ENCODE data around the gene ANTXR2.

ANTXR2 gene

GRCh38 chr4:80024335-80024734 is 48.7 kb downstream of the ANTXR2 start:
- TF ChIP-seq GABPA (IDR thresholded peaks at IDR 0.05; ENCODE audit: low read depth) (no peak), REST (IDR thresholded peaks at IDR 0.05; ENCODE audit: insufficient replicate concordance, low read depth) (no peak), SPI1 (IDR thresholded peaks at IDR 0.05; ENCODE audit: borderline replicate concordance, low read depth) (no peak), POLR2AphosphoS5 (IDR thresholded peaks at IDR 0.05; ENCODE audit: low read depth) (no peak)
- H3K27ac ChIP-seq (replicated peaks): no peak overlapping the region
- DNase-seq (ENCODE audit: low read depth in 1 of 2, low spot score in 1 of 2): no peak
- no peaks in the 10 kb centered on the region for H3K27me3 ChIP-seq (ENCODE audit: insufficient read depth, poor library complexity, severe bottlenecking)
- H3K4me3 ChIP-seq (replicated peaks; ENCODE audit: insufficient read depth, low read length): no peak overlapping the region

DNA sequence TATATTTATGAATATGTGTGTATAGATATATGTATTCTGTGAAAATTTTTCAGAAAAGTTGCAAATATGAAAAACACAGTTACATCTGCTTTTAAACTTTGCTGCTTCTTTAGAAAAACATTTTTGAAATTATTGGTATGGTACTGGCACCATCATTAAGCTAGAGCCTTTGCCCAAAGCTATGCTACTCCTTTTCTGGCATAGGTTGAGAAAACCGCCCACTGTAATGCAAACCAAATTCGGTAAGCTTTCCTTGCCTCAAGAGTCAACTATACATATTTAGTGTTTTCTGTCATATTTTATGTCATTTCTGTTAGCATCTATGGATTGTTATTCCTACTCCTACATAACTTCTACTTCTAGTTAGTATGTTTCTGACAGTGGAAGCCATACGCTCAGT is 50.7 kb downstream of the ANTXR2 start:
- TF ChIP-seq POLR2AphosphoS5 (IDR thresholded peaks at IDR 0.05; ENCODE audit: low read depth): no peak
- no peak for TF ChIP-seq SPI1 (IDR thresholded peaks at IDR 0.05; ENCODE audit: borderline replicate concordance, low read depth)
- TF ChIP-seq, protein P1, sequence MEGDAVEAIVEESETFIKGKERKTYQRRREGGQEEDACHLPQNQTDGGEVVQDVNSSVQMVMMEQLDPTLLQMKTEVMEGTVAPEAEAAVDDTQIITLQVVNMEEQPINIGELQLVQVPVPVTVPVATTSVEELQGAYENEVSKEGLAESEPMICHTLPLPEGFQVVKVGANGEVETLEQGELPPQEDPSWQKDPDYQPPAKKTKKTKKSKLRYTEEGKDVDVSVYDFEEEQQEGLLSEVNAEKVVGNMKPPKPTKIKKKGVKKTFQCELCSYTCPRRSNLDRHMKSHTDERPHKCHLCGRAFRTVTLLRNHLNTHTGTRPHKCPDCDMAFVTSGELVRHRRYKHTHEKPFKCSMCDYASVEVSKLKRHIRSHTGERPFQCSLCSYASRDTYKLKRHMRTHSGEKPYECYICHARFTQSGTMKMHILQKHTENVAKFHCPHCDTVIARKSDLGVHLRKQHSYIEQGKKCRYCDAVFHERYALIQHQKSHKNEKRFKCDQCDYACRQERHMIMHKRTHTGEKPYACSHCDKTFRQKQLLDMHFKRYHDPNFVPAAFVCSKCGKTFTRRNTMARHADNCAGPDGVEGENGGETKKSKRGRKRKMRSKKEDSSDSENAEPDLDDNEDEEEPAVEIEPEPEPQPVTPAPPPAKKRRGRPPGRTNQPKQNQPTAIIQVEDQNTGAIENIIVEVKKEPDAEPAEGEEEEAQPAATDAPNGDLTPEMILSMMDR (IDR thresholded peaks at IDR 0.05; ENCODE audit: insufficient read depth, low read length): no peak
- TF ChIP-seq GABPA (IDR thresholded peaks at IDR 0.05; ENCODE audit: low read depth): no peak
- TF ChIP-seq REST (IDR thresholded peaks at IDR 0.05; ENCODE audit: insufficient replicate concordance, low read depth): no peak
- Histone ChIP-seq H3K27me3 (ENCODE audit: insufficient read depth, poor library complexity, severe bottlenecking) (no peaks in the 10 kb centered on the region), H3K27ac (replicated peaks) (no peak overlapping the region), H3K4me3 (replicated peaks; ENCODE audit: insufficient read depth, low read length) (no peak overlapping the region)
- no peak for DNase-seq (ENCODE audit: low read depth in 1 of 2, low spot score in 1 of 2)

DNA sequence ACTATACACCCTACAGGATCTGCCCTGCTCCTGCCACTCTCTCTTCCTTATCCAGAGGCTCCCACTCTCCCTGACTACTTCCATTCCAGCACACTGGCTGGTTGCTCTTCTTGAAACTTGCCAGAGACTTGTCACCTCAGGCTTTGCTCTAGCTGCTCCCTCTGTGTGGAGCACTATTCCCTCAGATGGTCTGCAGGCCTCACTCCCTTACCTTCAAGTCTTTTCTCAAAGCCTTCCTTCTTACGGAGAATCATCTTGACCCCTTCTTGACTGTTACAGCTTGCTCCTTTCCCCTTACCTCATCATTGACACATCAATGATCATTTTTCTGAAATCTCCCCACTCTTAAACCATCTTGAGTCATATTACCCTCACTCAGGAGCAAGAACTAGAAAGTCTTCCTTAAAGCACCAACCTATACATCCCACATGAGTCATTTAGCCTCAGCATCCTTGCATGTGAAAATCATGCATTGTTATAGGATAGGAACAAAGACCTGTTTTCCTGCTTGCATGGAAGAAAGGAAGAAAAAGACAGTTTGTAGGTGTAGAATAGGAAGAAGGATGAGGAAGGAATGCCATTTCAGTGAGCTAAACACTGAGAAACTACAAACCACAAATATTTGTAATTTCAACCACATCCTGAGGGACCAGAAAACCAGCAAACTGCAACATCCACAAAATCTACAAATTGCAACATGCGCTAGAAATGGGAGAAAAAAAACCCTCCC is 55.7 kb downstream of the ANTXR2 start:
- Histone ChIP-seq H3K27me3 (ENCODE audit: insufficient read depth, poor library complexity, severe bottlenecking) (no peaks in the 10 kb centered on the region), H3K27ac (replicated peaks) (peak overlapping the region; percentile 71), H3K4me3 (replicated peaks; ENCODE audit: insufficient read depth, low read length) (no peak overlapping the region)
- TF ChIP-seq REST (IDR thresholded peaks at IDR 0.05; ENCODE audit: insufficient replicate concordance, low read depth) (no peak), GABPA (IDR thresholded peaks at IDR 0.05; ENCODE audit: low read depth) (no peak; the same call in 1 of the 2 replicates), POLR2AphosphoS5 (IDR thresholded peaks at IDR 0.05; ENCODE audit: low read depth) (peak; percentile 38; the same call in 1 of the 2 replicates), SPI1 (IDR thresholded peaks at IDR 0.05; ENCODE audit: borderline replicate concordance, low read depth) (no peak)
- TF ChIP-seq, protein P1 (IDR thresholded peaks at IDR 0.05; ENCODE audit: insufficient read depth, low read length): no peak
- peak; percentile 73 to 91 for DNase-seq (ENCODE audit: low read depth in 1 of 2, low spot score in 1 of 2)
